HTR-8/SVneo (cell line): ENCODE measurements around the gene BOLA1.
"Not testable (repeated sequence)": the region's sequence is repeated elsewhere in the genome, so short reads cannot be mapped to it uniquely, and the experiment has no call there.

Experiments used
- DNase-seq: peaks from one replicate; pipeline ENCODE4 v3.0.0; 2011; ENCODE audit warnings: low spot score, mixed read lengths; ENCODE audit not compliant: insufficient read length
- FAIRE-seq: peaks from 2 replicates; lab custom pipeline; 2011; peaks lifted over from hg19 to GRCh38; lab: Jason Lieb, UNC

BOLA1 gene

DNA sequence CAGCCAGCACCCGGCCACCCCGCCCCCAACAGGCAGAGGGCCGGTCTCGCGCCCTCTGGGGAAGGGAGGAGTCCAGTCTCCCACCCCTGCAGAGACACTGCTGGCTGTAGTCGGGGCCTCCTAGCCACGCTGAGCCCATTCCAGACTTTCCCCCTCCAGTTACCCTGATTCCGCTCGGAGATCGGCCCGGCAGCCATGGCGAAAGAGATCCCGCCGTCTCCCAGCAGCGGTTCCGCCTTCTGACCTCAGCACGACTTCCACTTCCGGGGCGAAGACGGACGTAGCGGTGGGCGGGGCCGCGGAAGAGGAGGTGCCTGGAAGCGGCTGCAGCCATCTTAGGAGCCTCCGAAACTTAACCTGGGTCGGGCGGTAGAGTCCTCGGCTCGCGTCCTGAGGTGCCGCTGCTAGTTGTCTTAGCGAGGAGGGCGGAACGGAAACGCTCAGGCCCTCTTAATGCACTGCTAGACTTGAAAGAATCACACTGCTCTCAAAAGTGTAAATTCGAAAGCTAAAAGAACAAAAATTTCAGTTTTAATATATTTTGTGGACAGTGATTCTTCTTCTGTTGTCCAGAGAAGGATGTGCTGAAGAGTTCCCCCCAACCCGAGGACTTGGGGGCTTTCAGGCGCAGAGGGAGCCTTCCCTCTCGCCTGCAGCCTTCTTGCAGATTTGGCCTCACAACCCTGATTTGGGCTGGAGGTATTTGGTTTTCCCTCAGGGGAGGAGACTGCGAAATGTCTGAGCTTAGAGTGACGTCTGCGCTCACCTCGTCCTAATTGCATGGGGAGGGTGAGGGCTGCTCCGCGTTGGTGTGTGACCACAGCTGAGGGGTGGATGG, 28.4 kb downstream of the BOLA1 start, which contains the start of gene SF3B4:
Gene SF3B4 (minus strand): TSS at position 241 of the 838 bp plus-strand sequence. CDS start 44 bp downstream, at position 197.
- FAIRE-seq, result no peak
- DNase-seq, result peak; percentile 75

DNA sequence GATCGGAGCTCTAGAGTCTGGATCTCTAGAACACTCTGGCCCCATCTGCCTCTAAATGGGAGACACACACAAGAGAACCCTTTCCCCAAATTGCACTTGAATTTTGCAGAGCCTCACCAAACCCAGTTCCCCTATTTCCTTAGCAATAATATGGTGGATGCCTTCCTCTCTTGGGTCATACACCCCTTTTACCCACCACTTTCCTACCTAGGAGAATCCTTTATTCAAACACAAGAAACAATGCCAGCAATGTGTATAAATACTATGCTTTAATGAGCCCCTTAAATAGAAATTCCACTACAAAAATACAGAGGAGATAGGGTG, 29.0 kb downstream of the BOLA1 start:
- FAIRE-seq (no peak), DNase-seq (no peak)

GRCh38 chr1:149929856-149930255, 30.5 kb downstream of the BOLA1 start:
- DNase-seq (no peak), FAIRE-seq (no peak)

- no peak for DNase-seq
- no peak for FAIRE-seq
Observed at GRCh38 chr1:149931212-149931790, 31.9 kb downstream of the BOLA1 start.

- DNase-seq (no peak), FAIRE-seq (no peak)
Observed at GRCh38 chr1:149932474-149932873, 33.1 kb downstream of the BOLA1 start.

DNA sequence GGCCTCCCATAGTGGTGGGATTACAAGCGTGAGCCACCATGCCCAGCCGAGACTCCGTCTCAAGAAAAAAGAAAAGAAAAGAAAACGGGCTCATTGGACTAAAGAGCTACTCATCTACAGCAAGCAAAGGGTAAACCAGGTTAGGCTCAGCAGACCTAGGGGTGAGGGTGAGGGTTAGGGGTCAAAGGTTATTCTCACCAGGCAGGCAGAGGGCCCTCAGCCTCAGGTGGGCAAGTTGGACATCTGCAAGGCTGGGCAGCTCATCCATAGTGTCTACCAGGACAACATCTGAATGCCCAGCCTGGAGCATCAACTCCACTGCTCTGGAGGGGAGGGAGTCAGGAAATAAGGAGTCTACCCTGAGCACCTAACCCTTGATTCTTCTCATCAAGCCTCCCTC, 33.8 kb downstream of the BOLA1 start:
- FAIRE-seq (no peak), DNase-seq (no peak)

GRCh38 chr1:149934356-149934755, 35.0 kb downstream of the BOLA1 start:
- no peak for FAIRE-seq
- no peak for DNase-seq

DNA sequence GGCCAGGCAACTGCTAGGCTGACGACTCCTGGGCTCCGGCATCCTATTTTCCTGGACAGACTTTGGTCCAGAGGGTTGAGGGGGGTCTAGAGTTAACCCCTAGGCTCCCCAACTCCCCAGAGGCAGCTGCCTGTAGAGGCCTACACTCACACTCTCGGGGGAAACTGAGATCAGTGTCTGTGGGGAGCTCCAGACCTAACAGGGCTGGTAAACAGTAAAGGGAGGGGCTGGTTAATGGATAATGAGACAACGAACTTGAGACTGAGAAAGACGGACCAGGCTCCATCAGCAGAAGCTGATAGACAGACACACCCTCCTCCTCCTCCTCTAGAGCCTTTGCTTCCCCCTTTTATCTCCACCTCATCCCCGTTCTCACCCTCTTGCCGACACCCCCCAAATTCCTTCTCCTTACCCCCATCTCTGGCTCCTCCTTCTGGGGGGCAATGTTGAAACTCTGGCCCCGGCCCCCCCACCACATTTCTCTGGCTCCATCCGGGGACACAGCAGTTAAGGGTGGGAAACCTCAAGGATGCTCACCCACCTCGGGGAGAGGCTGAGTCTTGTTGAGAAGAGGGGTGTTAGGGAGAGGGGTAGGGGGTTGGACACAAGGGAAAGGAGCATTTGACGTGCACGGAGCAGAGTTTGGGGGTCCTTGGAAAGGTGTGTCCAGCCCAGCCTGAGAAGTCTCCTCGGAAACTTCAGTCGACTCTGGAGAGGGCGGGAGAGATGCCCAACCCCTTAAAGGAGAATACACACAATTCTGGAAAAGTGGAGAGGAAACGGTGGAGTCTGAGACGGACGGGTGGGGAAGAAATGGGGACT, 37.0 kb downstream of the BOLA1 start, which contains the start of gene MTMR11:
Gene MTMR11 (minus strand): TSS at position 710 of the 822 bp plus-strand sequence. CDS start 232 bp downstream, at position 478.
- DNase-seq (peak; percentile 39), FAIRE-seq (no peak)

DNA sequence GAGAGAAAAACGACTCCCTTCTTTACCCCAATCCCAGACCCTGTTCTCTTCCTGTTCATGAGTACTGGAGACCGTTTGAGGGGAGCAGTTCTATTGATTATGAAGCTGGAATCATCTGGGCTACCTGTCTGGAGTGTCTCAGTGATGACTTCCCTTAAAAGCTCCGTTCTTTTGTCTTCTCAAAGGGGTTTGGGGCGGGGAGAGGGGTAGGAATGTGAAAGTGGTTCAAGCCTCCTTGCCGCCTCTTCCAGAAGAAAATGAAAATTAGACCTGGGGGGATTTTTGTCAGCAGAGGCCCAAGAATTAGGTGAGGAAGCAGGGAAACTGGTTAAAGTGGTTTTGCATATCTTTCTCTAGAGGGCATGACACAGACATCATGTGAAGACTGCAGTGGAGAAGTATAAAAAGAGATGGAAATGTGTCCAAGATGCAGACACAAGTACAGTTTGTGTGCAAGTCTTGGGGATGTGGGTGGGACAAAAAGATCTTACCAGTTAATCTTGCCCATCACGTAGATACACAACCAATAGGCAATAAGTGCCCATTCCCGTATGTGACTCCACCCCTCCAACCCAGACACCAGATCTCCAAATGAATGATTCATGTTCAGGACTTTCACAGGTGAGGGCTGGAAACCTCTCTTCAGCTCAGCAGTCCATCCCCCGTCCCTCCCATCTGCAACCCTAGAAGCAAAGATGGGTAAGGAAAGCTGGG, 37.8 kb downstream of the BOLA1 start:
- FAIRE-seq (no peak), DNase-seq (peak; percentile 62)

GRCh38 chr1:149937759-149938158, 38.4 kb downstream of the BOLA1 start:
- FAIRE-seq (no peak), DNase-seq (no peak)

- FAIRE-seq, DNase-seq: not testable (repeated sequence)
Observed at GRCh38 chr1:149938668-149939003, 39.3 kb downstream of the BOLA1 start.

- DNase-seq (no peak), FAIRE-seq (no peak)
Observed at GRCh38 chr1:149940427-149940826, 41.1 kb downstream of the BOLA1 start.

DNA sequence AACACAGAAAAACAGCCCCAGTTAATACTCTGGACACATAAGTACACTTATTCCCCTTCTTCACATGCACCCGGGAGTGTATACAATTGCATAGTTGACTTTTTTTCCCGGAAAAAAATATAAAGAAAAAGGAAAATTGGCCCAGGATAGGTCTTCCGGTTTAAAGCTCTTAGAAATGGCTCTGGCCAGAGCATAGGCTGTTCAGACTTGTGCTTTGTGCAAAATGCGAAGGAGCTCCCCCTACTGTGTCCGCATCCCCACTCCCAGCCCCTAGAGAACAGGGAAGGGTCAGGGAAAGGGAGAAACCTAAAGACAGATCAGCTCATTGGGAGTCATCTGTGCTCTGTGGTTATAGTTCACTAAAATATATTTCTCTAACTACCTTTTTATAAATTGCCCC, 42.8 kb downstream of the BOLA1 start:
- no peak for FAIRE-seq

GRCh38 chr1:149942885-149943284, 43.5 kb downstream of the BOLA1 start:
- FAIRE-seq (no peak), DNase-seq (no peak)

More for the DNA sequence above, 42.8 kb downstream of the BOLA1 start:
- DNase-seq, result no peak

DNA sequence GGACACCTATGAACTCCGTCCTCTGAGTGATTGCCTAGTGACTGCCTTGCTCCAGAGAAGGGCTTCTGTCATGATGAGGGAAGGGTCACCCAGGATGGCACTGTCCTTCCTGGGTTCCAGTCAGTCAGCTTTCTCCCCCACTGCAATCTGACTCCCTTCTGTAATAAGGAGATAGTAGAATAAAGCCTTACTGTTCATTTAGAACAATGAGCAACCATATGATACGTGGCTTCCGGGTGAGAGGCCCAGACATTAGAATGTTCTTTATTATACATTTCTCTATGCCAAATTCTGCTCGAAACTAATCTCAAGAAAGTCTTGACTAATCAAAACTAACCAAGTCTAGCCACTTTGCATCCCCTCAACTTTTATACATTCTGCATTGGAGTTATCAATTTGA, 45.8 kb downstream of the BOLA1 start:
- FAIRE-seq, result no peak
- DNase-seq, result no peak

DNA sequence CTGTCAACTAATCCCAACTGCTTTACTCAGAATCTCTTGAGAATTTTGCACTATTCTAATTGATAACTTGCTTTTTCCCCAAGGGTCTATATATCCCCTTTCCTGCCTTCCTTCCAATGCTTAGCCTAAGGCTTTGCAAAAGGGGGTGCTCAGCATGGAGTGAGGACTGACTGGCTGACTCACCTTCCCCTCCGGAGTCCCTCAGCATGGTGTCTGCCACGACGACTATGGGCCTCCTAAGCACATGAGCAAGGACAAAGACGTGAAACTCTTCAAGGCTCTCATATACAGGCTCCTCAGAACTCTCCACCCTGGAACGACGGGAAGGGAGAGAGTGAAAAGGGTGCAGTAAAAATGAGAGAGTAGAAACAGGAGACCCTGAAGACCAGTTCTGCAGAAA, 50.5 kb downstream of the BOLA1 start:
- no peak for DNase-seq
- no peak for FAIRE-seq
